GM12878 (cell line): ENCODE data around the gene CACNA1I. TPM values are rescaled to one million over a fixed set of nuclear protein-coding genes. Genes with fewer than 3 reads are reported as not detected.

Experiments
- ATAC-seq: fragments of 200-7000 bp; cut with Tn5 transposase; 3 replicates; pipeline ENCODE4 v1.9.1; 2020; ENCODE audit warnings: mild to moderate bottlenecking, moderate library complexity
- BruUV-seq: library from RNA; stranded (reverse); fragments of 400-500 nt; replicated peaks from 2 replicates; lab custom pipeline; 2021; lab: Mats Ljungman, UMichigan
- CTCF ChIA-PET: fragments of 300-600 bp; sonication (Branson Sonifier 250); formaldehyde crosslinking; extraction: SDS; loops from one replicate; lab custom pipeline; 2021; ENCODE audit warnings: inconsistent platforms; lab: Yijun Ruan, JAX
- POLR2A ChIA-PET: fragments of 350-600 bp; formaldehyde crosslinking; extraction: SDS; loops from one replicate; lab custom pipeline; 2021; ENCODE audit warnings: inconsistent platforms; lab: Charles Lee
- RAD21 ChIA-PET: fragments of 300-600 bp; sonication (Branson Sonifier 250); formaldehyde crosslinking; loops from one replicate; lab custom pipeline; 2023; ENCODE audit warnings: antibody characterized with exemption; ENCODE audit not compliant: unreplicated experiment; lab: Charles Lee
- SMC1A ChIA-PET: fragments of 300-600 bp; sonication (Branson Sonifier 250); formaldehyde crosslinking; loops from one replicate; lab custom pipeline; 2023; ENCODE audit not compliant: unreplicated experiment, uncharacterized antibody; lab: Charles Lee
- DNase-seq: peaks from one replicate; pipeline ENCODE4 v3.0.0-alpha.2; 2011; ENCODE audit warnings: low read depth, low spot score
- FAIRE-seq: peaks from 3 replicates; lab custom pipeline; 2011; peaks lifted over from hg19 to GRCh38; lab: Jason Lieb, UNC
- H2AFZ ChIP-seq: 2 replicates; pipeline ENCODE4 v1.6.0; 2011; ENCODE audit warnings: low read depth, low read length, control low read depth; ENCODE audit not compliant: control insufficient read depth
- H3K27ac ChIP-seq: 2 replicates; pipeline ENCODE4 v1.5.1; 2011; ENCODE audit warnings: control low read depth; ENCODE audit not compliant: control insufficient read depth, insufficient read depth
- H3K27me3 ChIP-seq, 2 experiments: replicated peaks in 1 of 2; 2 replicates each; pipeline versions ENCODE4 v1.6.0 to v1.6.1; 2011; ENCODE audit warnings: low read length in 1 of 2; ENCODE audit not compliant: control insufficient read depth in 2 of 2, insufficient read depth in 2 of 2
- H3K36me3 ChIP-seq, 2 experiments: 2 replicates each; pipeline ENCODE4 v1.5.1; 2011; ENCODE audit warnings: low read length in 1 of 2; ENCODE audit not compliant: control insufficient read depth in 2 of 2, insufficient read depth in 2 of 2
- H3K4me1 ChIP-seq: 2 replicates; pipeline ENCODE4 v1.6.1; 2011; ENCODE audit warnings: mild to moderate bottlenecking, low read length, moderate library complexity, mixed read lengths; ENCODE audit not compliant: control insufficient read depth, insufficient read depth
- H3K4me2 ChIP-seq: 2 replicates; pipeline ENCODE4 v1.6.0; 2011; ENCODE audit warnings: control low read depth; ENCODE audit not compliant: control insufficient read depth, insufficient read depth
- H3K4me3 ChIP-seq: fragments of 200-600 bp; sonication (generic); 2 replicates; pipeline ENCODE4 v1.5.1; 2016
- H3K79me2 ChIP-seq: 2 replicates; pipeline ENCODE4 v1.6.0; 2011; ENCODE audit warnings: low read length; ENCODE audit not compliant: control insufficient read depth, insufficient read depth
- H3K9ac ChIP-seq: 2 replicates; pipeline ENCODE4 v1.8.0; 2011; ENCODE audit warnings: low read length, control low read depth, mixed read lengths; ENCODE audit not compliant: control insufficient read depth, insufficient read depth
- H3K9me3 ChIP-seq: replicated peaks from 3 replicates; pipeline ENCODE4 v1.5.1; 2011; ENCODE audit warnings: mild to moderate bottlenecking, low read length; ENCODE audit not compliant: control insufficient read depth, insufficient read depth
- H4K20me1 ChIP-seq: 2 replicates; pipeline ENCODE4 v1.6.0; 2011; ENCODE audit not compliant: control insufficient read depth, insufficient read depth
- BCL11A ChIP-seq: IDR thresholded peaks from 2 replicates; pipeline ENCODE4 v1.6.1; 2011; ENCODE audit warnings: low read depth, low read length
- EED ChIP-seq: sonication (generic); IDR thresholded peaks from 2 replicates; pipeline ENCODE4 v1.6.1; 2016; ENCODE audit warnings: antibody characterized with exemption, low read depth
- EZH2 ChIP-seq: IDR thresholded peaks from 2 replicates; pipeline ENCODE4 v1.6.1; 2012; ENCODE audit warnings: low read depth, mild to moderate bottlenecking, control low read depth, inconsistent platforms, low read length, borderline replicate concordance; ENCODE audit not compliant: control insufficient read depth
- MEF2B ChIP-seq: fragments of 450-650 bp; IDR thresholded peaks from 2 replicates; pipeline ENCODE4 v1.6.1; 2018; ENCODE audit warnings: mild to moderate bottlenecking, moderate library complexity; ENCODE audit not compliant: partially characterized antibody, poor library complexity, severe bottlenecking
- ZNF384 ChIP-seq: IDR thresholded peaks from 2 replicates; pipeline ENCODE4 v1.6.1; 2012; ENCODE audit warnings: low read depth, mild to moderate bottlenecking, low read length, improper control_type of control experiment, borderline replicate concordance
- WGBS: methylation state at CpG from one replicate; pipeline ENCODE4 v1.1.6; 2016; ENCODE audit warnings: low lambda C conversion rate; ENCODE audit not compliant: insufficient replicate concordance, insufficient coverage; ENCODE audit errors: missing lambda C conversion rate; 5-methylcytosine and 5-hydroxymethylcytosine counted together
- in situ Hi-C: fragments of 300-500 bp; cut with MboI; formaldehyde crosslinking; loops from 9 replicates; pipeline ENCODE4 v1.14.3; 2018; ENCODE audit warnings: mixed read lengths
- intact Hi-C: fragments of 100-400 bp; cut with micrococcal nuclease; formaldehyde crosslinking; loops from one replicate; pipeline ENCODE4 v1.14.2; 2022; ENCODE audit not compliant: unreplicated experiment
- polyA plus RNA-seq, 11 experiments: library from polyadenylated mRNA; depleted of rRNA in 4 of 11; unstranded in 6 of 11; stranded (reverse) in 5 of 11; fragments of >200 nt; fragmentation: Nextera tagmentation in 4 of 11; fragmentation: Illumina TruSeq in 1 of 11; extraction: Ambion mirVana in 4 of 11; extraction: Trizol in 1 of 11; gene quantifications; 1 replicate in 1 of 11; 2 replicates in 10 of 11; pipeline versions ENCODE4 v1.2.1 to v1.2.3, GENCODE V29; 2011 to 2016; ENCODE audit warnings: inconsistent platforms in 2 of 11, missing spikeins in 2 of 11, low read depth in 1 of 11
- total RNA-seq, 4 experiments: library from RNA; depleted of rRNA in 3 of 4; stranded (reverse); fragments of >200 nt in 3 of 4; fragmentation: Illumina TruSeq in 1 of 4; extraction: Trizol in 1 of 4; gene quantifications; 2 replicates each; pipeline versions ENCODE4 v1.2.1 to v1.2.3, GENCODE V29; 2013 to 2021

CACNA1I gene
- total and polyA plus RNA-seq, 10 of the 15 experiments (the other 5 are each of a cell fraction or from before 2014, with no cell fraction given) = 0.01 to 0.03 TPM; not detected in 8

DNA sequence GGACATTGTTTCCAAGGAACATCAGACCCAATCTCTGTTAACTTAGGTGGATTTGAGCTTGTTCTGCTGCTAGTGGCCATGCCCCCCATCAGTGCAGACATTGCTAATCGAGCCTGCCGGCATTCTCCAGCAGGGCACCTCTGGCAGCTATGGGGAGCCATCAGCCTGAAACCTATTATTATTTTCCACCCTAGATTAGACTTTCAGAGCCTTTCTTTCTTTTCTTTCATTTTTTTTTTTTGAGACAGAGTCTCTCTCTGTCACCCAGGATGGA is 4.9 kb downstream of the CACNA1I start:
- H2AFZ ChIP-seq = no peak overlapping the region
- BruUV-seq = no TSS peak
- H3K27me3 ChIP-seq = peaks cover 4 to 6% of the 10 kb centered on the region in 2 experiments; a peak in 3 of 4 replicates
- no peak for FAIRE-seq
- no peaks in the 10 kb centered on the region for H3K9me3 ChIP-seq
- WGBS = 66% methylated on average over 2 of the region's 2 CpGs
- no peaks in the 10 kb centered on the region for H3K36me3 ChIP-seq
- ChIA-PET CTCF (interaction anchor here (0.6 to 1.8 kb wide), 2 partner anchors 449 to 561 kb away, joined by 3 to 4 read pairs; no protein-coding TSS in a partner anchor), SMC1A (no interaction called here), RAD21 (no interaction called here), POLR2A (interaction anchor here (0.5 kb wide), 1 partner anchor 560 kb away, joined by 3 read pairs; no protein-coding TSS in a partner anchor)
- H4K20me1 ChIP-seq = no peaks in the 10 kb centered on the region
- intact Hi-C loops = no loop called here
- DNase-seq = no peak
- no peak overlapping the region for H3K4me2 ChIP-seq
- TF ChIP-seq EZH2 (no peak), ZNF384 (no peak)
- no peak overlapping the region for H3K27ac ChIP-seq
- H3K79me2 ChIP-seq = no peaks in the 10 kb centered on the region
- ATAC-seq = no peak
- in situ Hi-C loops = no loop called here
- H3K9ac ChIP-seq = no peak overlapping the region
- no peak overlapping the region for H3K4me3 ChIP-seq
- H3K4me1 ChIP-seq = no peaks in the 10 kb centered on the region

DNA sequence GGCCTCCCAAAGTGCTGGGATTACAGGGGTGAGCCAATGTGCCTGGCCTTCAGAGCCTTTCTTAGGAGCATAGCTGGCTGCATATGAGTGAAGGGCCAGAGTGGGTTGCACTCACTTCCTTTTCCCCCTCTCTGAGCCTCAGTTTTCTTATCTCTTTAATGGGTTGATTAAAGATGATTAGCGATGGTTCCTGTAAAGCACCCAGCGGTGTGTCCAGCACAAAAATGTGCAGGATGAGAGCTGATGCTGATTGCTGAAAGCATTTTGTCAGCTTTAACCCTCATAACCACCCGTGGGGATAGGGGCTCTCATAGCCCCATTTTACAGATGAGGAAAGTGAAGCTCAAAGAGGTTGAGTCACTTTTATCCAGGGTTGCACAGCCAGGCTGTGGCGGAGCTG is 5.5 kb downstream of the CACNA1I start:
- ChIA-PET RAD21 (no interaction called here), CTCF (interaction anchor here (0.6 to 1.8 kb wide), 2 partner anchors 449 to 561 kb away, joined by 3 to 4 read pairs; no protein-coding TSS in a partner anchor), POLR2A (interaction anchor here (0.5 kb wide), 1 partner anchor 560 kb away, joined by 3 read pairs; no protein-coding TSS in a partner anchor), SMC1A (no interaction called here)
- Histone ChIP-seq H3K4me1 (no peaks in the 10 kb centered on the region), H3K36me3 (no peaks in the 10 kb centered on the region), H3K9ac (no peak overlapping the region), H3K27ac (no peak overlapping the region), H2AFZ (no peak overlapping the region), H3K9me3 (no peaks in the 10 kb centered on the region), H3K79me2 (no peaks in the 10 kb centered on the region), H3K4me3 (no peak overlapping the region), H3K4me2 (no peak overlapping the region), H4K20me1 (no peaks in the 10 kb centered on the region), H3K27me3 (peaks cover 5 to 6% of the 10 kb centered on the region in 2 experiments; a peak in 3 of 4 replicates)
- FAIRE-seq (no peak), ATAC-seq (no peak), DNase-seq (no peak)
- no TSS peak for BruUV-seq
- in situ Hi-C loops (no loop called here), intact Hi-C loops (no loop called here)
- TF ChIP-seq EED = no peak
- TF ChIP-seq MEF2B = no peak
- TF ChIP-seq BCL11A = no peak
- WGBS = 65% methylated on average over 4 of the region's 4 CpGs
